ENCODE data around the gene HBEGF. TPM values are rescaled to one million over a fixed set of nuclear protein-coding genes. Genes with fewer than 3 reads are reported as not detected.

Gene HBEGF
- total RNA-seq, 2 experiments from 2014 or later = 4.7 to 20.2 TPM

DNA sequence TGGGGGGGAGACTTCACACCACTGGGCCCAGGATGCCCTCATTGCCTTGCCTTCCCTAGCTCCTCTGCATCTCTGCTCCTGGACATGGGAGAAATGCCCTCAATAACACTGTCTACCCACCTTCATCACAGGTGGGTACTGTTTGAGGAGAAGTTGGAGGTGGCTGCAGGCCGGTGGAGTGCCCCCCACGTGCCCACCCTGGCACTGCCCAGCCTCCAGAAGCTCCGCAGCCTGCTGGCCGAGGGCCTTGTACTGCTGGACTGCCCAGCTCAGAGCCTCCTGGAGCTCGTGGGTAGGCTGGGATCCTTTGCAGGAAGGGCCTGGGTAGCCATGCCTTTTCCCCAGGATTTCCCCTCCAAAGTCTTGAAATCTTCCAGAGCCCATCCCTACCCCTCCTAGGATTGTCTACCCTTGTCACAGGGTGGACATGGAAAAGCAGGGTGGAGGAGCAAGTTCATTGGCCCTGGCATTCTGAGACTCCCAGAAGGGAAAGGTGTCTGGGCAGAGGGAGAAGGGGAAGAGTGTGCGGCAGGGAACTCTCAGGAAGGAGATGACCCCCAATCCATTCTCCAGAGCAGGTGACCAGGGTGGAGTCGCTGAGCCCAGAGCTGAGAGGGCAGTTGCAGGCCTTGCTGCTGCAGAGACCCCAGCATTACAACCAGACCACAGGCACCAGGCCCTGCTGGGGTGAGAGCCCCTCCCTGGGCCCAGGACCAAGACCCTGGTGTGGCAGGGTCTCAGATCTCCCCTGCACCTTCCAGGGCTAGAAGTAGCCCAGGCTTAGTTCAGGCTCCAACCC, 14.5 kb upstream of the HBEGF start:
- Histone ChIP-seq H3K27ac (ENCODE audit: low read depth, low read length, poor library complexity, severe bottlenecking) (no peak overlapping the region), H3K4me1 (ENCODE audit: insufficient read depth, low read length, poor library complexity, severe bottlenecking) (peaks cover 9% of the 10 kb centered on the region), H3K79me2 (ENCODE audit: insufficient read depth, low read depth, low read length) (no peaks in the 10 kb centered on the region), H3K9me2 (ENCODE audit: insufficient read depth, low read length) (no peaks in the 10 kb centered on the region), H3K4me2 (ENCODE audit: low read length) (no peak overlapping the region), H3K36me3 (ENCODE audit: insufficient read depth, low read length) (no peaks in the 10 kb centered on the region), H3K9me3 (ENCODE audit: low read length) (no peaks in the 10 kb centered on the region), H2AFZ (ENCODE audit: low read length) (no peak overlapping the region), H3K4me3 (ENCODE audit: low read depth, low read length, poor library complexity, severe bottlenecking) (no peak overlapping the region), H4K20me1 (ENCODE audit: insufficient read depth, low read length) (no peaks in the 10 kb centered on the region)
- TF ChIP-seq, protein P1, sequence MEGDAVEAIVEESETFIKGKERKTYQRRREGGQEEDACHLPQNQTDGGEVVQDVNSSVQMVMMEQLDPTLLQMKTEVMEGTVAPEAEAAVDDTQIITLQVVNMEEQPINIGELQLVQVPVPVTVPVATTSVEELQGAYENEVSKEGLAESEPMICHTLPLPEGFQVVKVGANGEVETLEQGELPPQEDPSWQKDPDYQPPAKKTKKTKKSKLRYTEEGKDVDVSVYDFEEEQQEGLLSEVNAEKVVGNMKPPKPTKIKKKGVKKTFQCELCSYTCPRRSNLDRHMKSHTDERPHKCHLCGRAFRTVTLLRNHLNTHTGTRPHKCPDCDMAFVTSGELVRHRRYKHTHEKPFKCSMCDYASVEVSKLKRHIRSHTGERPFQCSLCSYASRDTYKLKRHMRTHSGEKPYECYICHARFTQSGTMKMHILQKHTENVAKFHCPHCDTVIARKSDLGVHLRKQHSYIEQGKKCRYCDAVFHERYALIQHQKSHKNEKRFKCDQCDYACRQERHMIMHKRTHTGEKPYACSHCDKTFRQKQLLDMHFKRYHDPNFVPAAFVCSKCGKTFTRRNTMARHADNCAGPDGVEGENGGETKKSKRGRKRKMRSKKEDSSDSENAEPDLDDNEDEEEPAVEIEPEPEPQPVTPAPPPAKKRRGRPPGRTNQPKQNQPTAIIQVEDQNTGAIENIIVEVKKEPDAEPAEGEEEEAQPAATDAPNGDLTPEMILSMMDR (conservative IDR thresholded peaks at IDR 0.05; ENCODE audit: low read length) = no peak
- no peak for TF ChIP-seq EZH2phosphoT487 (IDR thresholded peaks at IDR 0.05; ENCODE audit: borderline replicate concordance, low read depth, low read length)
- BruUV-seq (replicated peaks) = no TSS peak
- no peak for DNase-seq (ENCODE audit: low spot score)
- CTCF ChIA-PET (ENCODE audit: unreplicated experiment) = interaction anchor here (0.6 to 0.8 kb wide), 2 partner anchors 12 to 114 kb away, joined by 3 to 4 read pairs; no protein-coding TSS in a partner anchor
- POLR2A ChIA-PET = interaction anchor here (0.6 to 1.5 kb wide), 6 partner anchors 13 to 707 kb away, joined by 3 to 4 read pairs (median 3); no protein-coding TSS in a partner anchor
- intact Hi-C loops (cut with micrococcal nuclease; ENCODE audit: unreplicated experiment) = loop anchor here (10.0 kb wide), 1 partner anchor 194 kb away; the partner anchor contains the start of gene SRA1

DNA sequence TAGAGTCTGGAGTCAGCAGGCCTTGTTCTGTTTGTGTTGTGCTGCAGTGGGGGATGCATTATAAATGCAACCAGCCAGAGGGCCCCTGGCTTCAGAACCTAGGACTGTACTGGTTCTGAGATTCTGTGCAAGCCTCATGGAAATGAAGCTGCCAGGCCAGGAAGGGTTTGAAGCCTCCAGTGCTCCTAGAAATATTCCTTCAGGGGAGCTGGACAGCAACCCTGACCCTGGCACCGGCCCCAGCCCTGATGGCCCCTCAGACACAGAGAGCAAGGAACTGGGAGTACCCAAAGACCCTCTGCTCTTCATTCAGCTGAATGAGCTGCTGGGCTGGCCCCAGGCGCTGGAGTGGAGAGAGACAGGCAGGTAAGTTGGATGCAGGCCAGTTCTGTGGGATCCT, 13.7 kb upstream of the HBEGF start, which contains the start of gene SLC4A9:
SLC4A9 (plus strand) TSS at position 94 of the 400 bp plus-strand sequence; CDS start at position 137, 43 bp downstream.
- no peak within 1 kb of the TSS for H3K4me2 ChIP-seq (ENCODE audit: low read length)
- peaks cover 9% of the 10 kb centered on the region for H3K4me1 ChIP-seq (ENCODE audit: insufficient read depth, low read length, poor library complexity, severe bottlenecking)
- no peak for DNase-seq (ENCODE audit: low spot score)
- no peaks in the 10 kb centered on the region for H3K79me2 ChIP-seq (ENCODE audit: insufficient read depth, low read depth, low read length)
- H3K9me3 ChIP-seq (ENCODE audit: low read length) = no peaks in the 10 kb centered on the region
- BruUV-seq (replicated peaks) = no TSS peak
- H3K4me3 ChIP-seq (ENCODE audit: low read depth, low read length, poor library complexity, severe bottlenecking) = no peak within 1 kb of the TSS
- H2AFZ ChIP-seq (ENCODE audit: low read length) = no peak within 1 kb of the TSS
- intact Hi-C loops (cut with micrococcal nuclease; ENCODE audit: unreplicated experiment) = loop anchor here (10.0 kb wide), 1 partner anchor 195 kb away; the partner anchor contains the start of gene SRA1
- no peak within 1 kb of the TSS for H3K27ac ChIP-seq (ENCODE audit: low read depth, low read length, poor library complexity, severe bottlenecking)
- no peaks in the 10 kb centered on the region for H3K36me3 ChIP-seq (ENCODE audit: insufficient read depth, low read length)
- H3K9me2 ChIP-seq (ENCODE audit: insufficient read depth, low read length) = no peaks in the 10 kb centered on the region
- TF ChIP-seq, protein P1 (conservative IDR thresholded peaks at IDR 0.05; ENCODE audit: low read length) = no peak
- TF ChIP-seq EZH2phosphoT487 (IDR thresholded peaks at IDR 0.05; ENCODE audit: borderline replicate concordance, low read depth, low read length) = no peak
- CTCF ChIA-PET (ENCODE audit: unreplicated experiment) = interaction anchor here (0.6 to 0.8 kb wide), 2 partner anchors 13 to 114 kb away, joined by 3 to 4 read pairs; no protein-coding TSS in a partner anchor
- no peaks in the 10 kb centered on the region for H4K20me1 ChIP-seq (ENCODE audit: insufficient read depth, low read length)
- POLR2A ChIA-PET = interaction anchor here (0.6 to 1.5 kb wide), 6 partner anchors 12 to 707 kb away, joined by 3 to 4 read pairs (median 3); no protein-coding TSS in a partner anchor
